Transverse colon (tissue), 4 donors: ENCODE measurements around the gene CDC42BPG.

Experiments
- CTCF ChIP-seq, 5 experiments: fragments of 200-600 bp in 3 of 5; fragments of 450-650 bp in 2 of 5; sonication (generic) in 3 of 5; IDR thresholded peaks; 1 replicate in 2 of 5; 2 replicates in 3 of 5; pipeline ENCODE4 v1.5.1; 2016 to 2017; ENCODE audit warnings: antibody characterized with exemption in 5 of 5, inconsistent platforms in 3 of 5, mild to moderate bottlenecking in 2 of 5, moderate library complexity in 1 of 5
- EP300 ChIP-seq: sonication (generic); formaldehyde crosslinking; IDR thresholded peaks from one replicate; pipeline ENCODE4 v1.6.1; 2017; ENCODE audit warnings: antibody characterized with exemption, low read depth
- POLR2AphosphoS5 ChIP-seq, 3 donors: sonication (generic); formaldehyde crosslinking; IDR thresholded peaks; one replicate each; pipeline ENCODE4 v1.6.1; 2016; ENCODE audit warnings: antibody characterized with exemption in 3 of 3

- TF ChIP-seq EP300 (no peak), CTCF (IDR thresholded peaks at IDR 0.05) (no peak), POLR2AphosphoS5 (IDR thresholded peaks at IDR 0.05) (no peak)
Observed at GRCh38 chr11:64832467-64833197, 11.8 kb downstream of the CDC42BPG start.
